T-helper 22 cell (primary cell): Measurements from ENCODE around the gene ESRP2.

Source experiments
- DNase-seq: peaks from one replicate; pipeline ENCODE4 v3.0.0-alpha.2; 2020; ENCODE audit warnings: low read depth

Gene ESRP2

GRCh38 chr16:68217506-68217905 is 18.4 kb downstream of the ESRP2 start:
- no peak for DNase-seq

- DNase-seq, result no peak
Measured at GRCh38 chr16:68216240-68216639, 19.7 kb downstream of the ESRP2 start.

- no peak for DNase-seq
Measured at GRCh38 chr16:68215302-68215701, 20.6 kb downstream of the ESRP2 start.

- DNase-seq, result no peak
Measured at GRCh38 chr16:68214726-68215125, 21.2 kb downstream of the ESRP2 start.

- no peak for DNase-seq
Measured at GRCh38 chr16:68206245-68206644, 29.7 kb downstream of the ESRP2 start.

- no peak for DNase-seq
Measured at GRCh38 chr16:68202091-68202519, 33.8 kb downstream of the ESRP2 start.

GRCh38 chr16:68200088-68200783 is 35.7 kb downstream of the ESRP2 start:
- DNase-seq, result no peak

GRCh38 chr16:68197250-68197649 is 38.7 kb downstream of the ESRP2 start:
- DNase-seq, result no peak

GRCh38 chr16:68194251-68194650 is 41.7 kb downstream of the ESRP2 start:
- no peak for DNase-seq

GRCh38 chr16:68190736-68191510 is 45.0 kb downstream of the ESRP2 start:
- no peak for DNase-seq

- DNase-seq, result no peak
Measured at GRCh38 chr16:68190081-68190480, 45.8 kb downstream of the ESRP2 start.

- DNase-seq, result no peak
Measured at GRCh38 chr16:68188170-68188569, 47.8 kb downstream of the ESRP2 start.

- DNase-seq, result no peak
Measured at GRCh38 chr16:68187505-68187904, 48.4 kb downstream of the ESRP2 start.

GRCh38 chr16:68186877-68187276 is 49.0 kb downstream of the ESRP2 start:
- no peak for DNase-seq

- DNase-seq, result no peak
Measured at GRCh38 chr16:68183046-68183445, 52.9 kb downstream of the ESRP2 start.

GRCh38 chr16:68179855-68180254 is 56.1 kb downstream of the ESRP2 start:
- DNase-seq, result no peak

- no peak for DNase-seq
Measured at GRCh38 chr16:68179196-68179795, 56.6 kb downstream of the ESRP2 start.
